Sigmoid colon (tissue), 7 donors: ENCODE data around the gene TANC2. TPM values are rescaled to one million over a fixed set of nuclear protein-coding genes. Genes with fewer than 3 reads are reported as not detected.
"Not testable (repeated sequence)": the region's sequence is repeated elsewhere in the genome, so short reads cannot be mapped to it uniquely, and the experiment has no call there.

ENCODE experiments used
- DNase-seq: peaks from one replicate; pipeline ENCODE4 v3.0.0-alpha.2; 2019
- H3K27ac ChIP-seq, 4 donors: fragments of 200-600 bp; sonication (generic); one replicate each; pipeline ENCODE4 v1.5.1; 2016 to 2019; ENCODE audit warnings: mild to moderate bottlenecking in 1 of 4
- H3K27me3 ChIP-seq, 3 donors: fragments of 200-600 bp; sonication (generic); one replicate each; pipeline ENCODE4 v1.5.1; 2019; ENCODE audit warnings: mild to moderate bottlenecking in 1 of 3
- H3K36me3 ChIP-seq, 4 donors: fragments of 200-600 bp; sonication (generic); one replicate each; pipeline ENCODE4 v1.5.1; 2016 to 2019
- H3K4me1 ChIP-seq, 4 donors: fragments of 200-600 bp; sonication (generic); one replicate each; pipeline ENCODE4 v1.5.1; 2017 to 2019
- H3K4me3 ChIP-seq, 4 donors: fragments of 200-600 bp; sonication (generic); one replicate each; pipeline ENCODE4 v1.5.1; 2017 to 2019; ENCODE audit warnings: mild to moderate bottlenecking in 2 of 4, moderate library complexity in 1 of 4
- H3K9me3 ChIP-seq, 4 donors: fragments of 200-600 bp in 3 of 4; sonication (generic) in 3 of 4; one replicate each; pipeline versions ENCODE4 v1.5.1 to v1.6.1; 2013 to 2019
- CTCF ChIP-seq, 4 experiments: fragments of 450-650 bp in 3 of 4; fragments of 200-600 bp in 1 of 4; IDR thresholded peaks; one replicate each; pipeline ENCODE4 v1.5.1; 2016 to 2019; ENCODE audit warnings: antibody characterized with exemption in 4 of 4, mild to moderate bottlenecking in 3 of 4, moderate library complexity in 2 of 4
- EP300 ChIP-seq, 4 donors: sonication (generic); formaldehyde crosslinking; IDR thresholded peaks; one replicate each; pipeline ENCODE4 v1.6.1; 2017; ENCODE audit warnings: antibody characterized with exemption in 4 of 4
- POLR2A ChIP-seq, 2 donors: fragments of 450-650 bp; IDR thresholded peaks; one replicate each; pipeline ENCODE4 v1.6.1; 2016; ENCODE audit warnings: antibody characterized with exemption in 2 of 2, mild to moderate bottlenecking in 2 of 2, moderate library complexity in 2 of 2
- POLR2AphosphoS5 ChIP-seq, 4 donors: sonication (generic); formaldehyde crosslinking; IDR thresholded peaks; one replicate each; pipeline ENCODE4 v1.6.1; 2017; ENCODE audit warnings: antibody characterized with exemption in 4 of 4
- WGBS, 2 donors: extraction: QIAGEN DNeasy Blood & Tissue Kit; methylation state at CpG; one replicate each; pipeline ENCODE4 v1.1.7; 2013; 5-methylcytosine and 5-hydroxymethylcytosine counted together
- intact Hi-C: fragments of 100-400 bp; cut with DNase I; formaldehyde crosslinking; loops from one replicate; pipeline ENCODE4 v1.15.1; 2023
- polyA plus RNA-seq, 3 donors: library from polyadenylated mRNA; stranded (reverse); fragments of 200-250 nt; gene quantifications; one replicate each; pipeline ENCODE4 v1.2.3, GENCODE V29; 2013
- total RNA-seq, 4 donors: library from RNA; depleted of rRNA; stranded (reverse); fragments of >200 nt; gene quantifications; one replicate each; pipeline ENCODE4 v1.1.0, GENCODE V29; 2016
- donor health status: healthy with polysubstance abuse.
- donor health status: Bipolar disorder and iron deficiency.
- donor health status: healthy.

TANC2 gene
- total and polyA plus RNA-seq, 7 donors: 0.92 to 20.8 (median 9.2) TPM

DNA sequence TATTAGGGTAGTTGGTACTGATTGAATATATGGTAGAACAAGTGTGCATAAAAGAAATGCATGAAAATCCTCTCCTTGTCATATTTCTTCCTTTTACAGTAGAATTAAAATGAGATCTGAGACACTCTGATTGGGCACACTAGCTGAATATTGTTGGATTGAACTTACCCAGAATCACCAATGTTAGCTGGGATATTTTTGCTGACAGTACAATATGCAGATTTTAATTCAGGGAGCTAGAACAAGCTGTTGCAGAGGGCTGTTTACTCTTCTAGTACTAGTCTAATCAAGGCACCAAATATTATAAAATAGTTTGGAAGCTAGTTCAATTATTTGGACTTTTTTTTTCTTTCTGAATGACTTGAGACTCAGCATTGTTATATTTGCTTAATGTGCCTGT, 4.6 kb downstream of the TANC2 start:
- Histone ChIP-seq H3K4me1 (peaks cover 0 to 22% (median 12%) of the 10 kb centered on the region in 4 donors), H3K9me3 (no peaks in the 10 kb centered on the region), H3K27me3 (no peaks in the 10 kb centered on the region), H3K27ac (no peak overlapping the region), H3K36me3 (no peaks in the 10 kb centered on the region), H3K4me3 (no peak overlapping the region)
- intact Hi-C loops: no loop called here
- DNase-seq: no peak
- TF ChIP-seq CTCF (IDR thresholded peaks at IDR 0.05) (no peak), POLR2A (IDR thresholded peaks at IDR 0.05) (no peak), EP300 (IDR thresholded peaks at IDR 0.05) (no peak), POLR2AphosphoS5 (IDR thresholded peaks at IDR 0.05) (no peak)

GRCh38 chr17:62971853-62972252, 5.8 kb downstream of the TANC2 start:
- Histone ChIP-seq H3K27ac (no peak overlapping the region), H3K27me3 (no peaks in the 10 kb centered on the region), H3K36me3 (no peaks in the 10 kb centered on the region), H3K4me3 (no peak overlapping the region), H3K4me1 (peaks cover 0 to 22% (median 9%) of the 10 kb centered on the region in 4 donors), H3K9me3 (no peaks in the 10 kb centered on the region)
- DNase-seq: no peak
- 73 to 87% methylated on average over 4 of the region's 4 CpGs for WGBS, 2 donors
- intact Hi-C loops: no loop called here
- TF ChIP-seq POLR2A (IDR thresholded peaks at IDR 0.05): no peak
- TF ChIP-seq CTCF (IDR thresholded peaks at IDR 0.05): no peak
- no peak for TF ChIP-seq EP300 (IDR thresholded peaks at IDR 0.05)
- TF ChIP-seq POLR2AphosphoS5 (IDR thresholded peaks at IDR 0.05): no peak

DNA sequence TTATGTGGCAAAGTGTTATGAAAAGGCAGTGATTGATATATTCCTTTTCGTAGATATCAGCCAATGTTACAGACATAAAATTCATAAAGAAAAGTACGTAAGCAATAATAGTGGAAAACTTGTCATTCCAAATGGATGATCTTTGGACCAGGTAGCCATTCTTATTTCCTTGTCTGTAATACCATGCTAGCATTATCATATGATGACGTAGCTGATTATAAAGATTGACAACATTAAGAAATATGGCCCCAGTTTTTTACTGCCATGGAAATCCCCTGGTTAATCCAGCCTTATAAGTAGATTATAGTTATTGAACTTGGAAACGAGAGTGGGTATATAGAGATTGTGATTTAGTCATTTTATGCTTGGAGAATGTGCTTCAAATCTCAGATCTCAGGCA, 8.8 kb downstream of the TANC2 start:
- 26 to 70% methylated on average over 4 of the region's 4 CpGs for WGBS, 2 donors
- no peak overlapping the region for H3K27ac ChIP-seq
- no peaks in the 10 kb centered on the region for H3K27me3 ChIP-seq
- no peak overlapping the region for H3K4me3 ChIP-seq
- no peak for DNase-seq
- intact Hi-C loops: no loop called here
- no peaks in the 10 kb centered on the region for H3K9me3 ChIP-seq
- no peaks in the 10 kb centered on the region for H3K36me3 ChIP-seq
- TF ChIP-seq POLR2A (IDR thresholded peaks at IDR 0.05) (no peak), EP300 (IDR thresholded peaks at IDR 0.05) (no peak)
- no peaks in the 10 kb centered on the region for H3K4me1 ChIP-seq

- Histone ChIP-seq H3K36me3 (no peaks in the 10 kb centered on the region), H3K4me3 (no peak overlapping the region), H3K4me1 (no peaks in the 10 kb centered on the region), H3K27ac (no peak overlapping the region), H3K9me3 (no peaks in the 10 kb centered on the region), H3K27me3 (no peaks in the 10 kb centered on the region)
- TF ChIP-seq POLR2AphosphoS5 (IDR thresholded peaks at IDR 0.05): no peak
- no peak for TF ChIP-seq CTCF (IDR thresholded peaks at IDR 0.05)
- TF ChIP-seq POLR2A (IDR thresholded peaks at IDR 0.05): no peak
- TF ChIP-seq EP300 (IDR thresholded peaks at IDR 0.05): no peak
- intact Hi-C loops: no loop called here
- WGBS, 2 donors: 92 to 94% methylated on average over 2 of the region's 2 CpGs
- no peak for DNase-seq
Observed at GRCh38 chr17:62975206-62975605, 9.2 kb downstream of the TANC2 start.

- H3K27me3 ChIP-seq, H3K27ac ChIP-seq, intact Hi-C loops, DNase-seq, H3K4me3 ChIP-seq, H3K9me3 ChIP-seq, H3K36me3 ChIP-seq, H3K4me1 ChIP-seq: not testable (repeated sequence)
- WGBS, 2 donors: 87 to 88% methylated on average over 9 of the region's 9 CpGs
Observed at GRCh38 chr17:62976643-62977231, 10.7 kb downstream of the TANC2 start.

DNA sequence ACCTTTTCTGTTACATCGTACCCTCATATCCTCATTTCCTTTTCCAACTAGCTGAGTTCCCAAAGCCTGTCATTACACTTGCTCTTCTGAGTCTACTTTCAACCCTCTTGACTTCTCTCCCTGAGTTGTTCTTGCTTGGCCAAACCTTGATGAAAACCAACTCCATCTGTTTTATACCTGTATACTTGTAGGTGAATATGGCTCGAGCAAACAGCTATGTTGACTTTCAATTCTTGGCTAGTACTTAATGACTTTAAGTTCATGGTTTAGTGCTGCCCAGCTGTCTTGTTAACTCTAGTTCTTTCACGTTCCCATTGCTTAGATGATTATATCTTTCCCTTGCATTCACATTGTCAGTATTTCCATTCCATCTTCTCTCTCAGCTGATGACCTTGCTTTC, 14.8 kb downstream of the TANC2 start:
- no peak overlapping the region for H3K4me3 ChIP-seq
- intact Hi-C loops: no loop called here
- no peak overlapping the region for H3K27ac ChIP-seq
- H3K27me3 ChIP-seq: no peaks in the 10 kb centered on the region
- no peaks in the 10 kb centered on the region for H3K4me1 ChIP-seq
- H3K36me3 ChIP-seq: no peaks in the 10 kb centered on the region
- H3K9me3 ChIP-seq: peaks cover 0 to 5% (median 0%) of the 10 kb centered on the region in 4 donors
- no peak for TF ChIP-seq EP300 (IDR thresholded peaks at IDR 0.05)
- no peak for TF ChIP-seq POLR2A (IDR thresholded peaks at IDR 0.05)
- no peak for TF ChIP-seq POLR2AphosphoS5 (IDR thresholded peaks at IDR 0.05)
- TF ChIP-seq CTCF (IDR thresholded peaks at IDR 0.05): no peak
- DNase-seq: no peak
- 50 to 67% methylated on average over 3 of the region's 3 CpGs for WGBS, 2 donors
